SU-DHL-6 (cell line): ENCODE data around the gene AP3S1.

Source experiments
- H2AFZ ChIP-seq: fragments of 200-600 bp; sonication (generic); 2 replicates; pipeline ENCODE4 v1.6.1; 2014; ENCODE audit warnings: low read depth, mild to moderate bottlenecking, moderate library complexity, mixed read lengths, antibody characterized with exemption, low read length; ENCODE audit not compliant: severe bottlenecking
- H3F3A ChIP-seq: fragments of 200-600 bp; shearing (Covaris generic); 2 replicates; pipeline ENCODE4 v1.6.0; 2016; ENCODE audit warnings: antibody characterized with exemption, mild to moderate bottlenecking; ENCODE audit not compliant: insufficient read depth
- H3K27ac ChIP-seq: fragments of 200-600 bp; sonication (generic); 2 replicates; pipeline ENCODE4 v1.5.1; 2016; ENCODE audit warnings: low read depth, mild to moderate bottlenecking, low read length, moderate library complexity, mixed read lengths
- H3K27me3 ChIP-seq: fragments of 200-600 bp; sonication (generic), shearing (Covaris generic); 2 replicates; pipeline ENCODE4 v1.6.0; 2014; ENCODE audit warnings: mild to moderate bottlenecking, low read length
- H3K36me3 ChIP-seq: fragments of 200-600 bp; sonication (generic); 2 replicates; pipeline ENCODE4 v1.6.1; 2014; ENCODE audit warnings: mild to moderate bottlenecking, low read length, mixed read lengths
- H3K4me2 ChIP-seq: fragments of 300-600, 200-600 bp; shearing (Covaris generic), sonication (generic); 2 replicates; pipeline ENCODE4 v1.6.0; 2014; ENCODE audit warnings: low read length, low read depth, mild to moderate bottlenecking; ENCODE audit not compliant: poor library complexity, severe bottlenecking
- H3K4me3 ChIP-seq: fragments of 200-600 bp; sonication (generic); 2 replicates; pipeline ENCODE4 v1.5.1; 2014; ENCODE audit warnings: antibody characterized with exemption, low read length, mild to moderate bottlenecking, mixed read lengths; ENCODE audit not compliant: insufficient read depth, poor library complexity, severe bottlenecking
- H3K79me2 ChIP-seq: fragments of 200-600 bp; sonication (generic); 2 replicates; pipeline ENCODE4 v1.6.1; 2014; ENCODE audit warnings: mild to moderate bottlenecking, low read length, moderate library complexity; ENCODE audit not compliant: insufficient read depth
- H3K9ac ChIP-seq: fragments of 200-600 bp; sonication (generic); 2 replicates; pipeline ENCODE4 v1.7.0; 2014; ENCODE audit warnings: mild to moderate bottlenecking, low read length
- H3K9me2 ChIP-seq: fragments of 200-600 bp; sonication (generic); replicated peaks from 2 replicates; pipeline ENCODE4 v1.6.1; 2014; ENCODE audit warnings: low read length; ENCODE audit not compliant: insufficient read depth
- H3K9me3 ChIP-seq: fragments of 200-600 bp; sonication (generic); 2 replicates; pipeline ENCODE4 v1.6.1; 2014; ENCODE audit warnings: low read length, mixed read lengths; ENCODE audit not compliant: insufficient read depth
- H4K20me1 ChIP-seq: fragments of 200-600 bp; sonication (generic); 2 replicates; pipeline ENCODE4 v1.6.1; 2014; ENCODE audit warnings: low read depth, mild to moderate bottlenecking, antibody characterized with exemption, low read length, moderate library complexity, mixed read lengths
- EZH2phosphoT487 ChIP-seq: fragments of 200-600 bp; sonication (generic), shearing (Covaris generic); conservative IDR thresholded peaks from 2 replicates; pipeline ENCODE4 v1.6.1; 2018; ENCODE audit warnings: mild to moderate bottlenecking, antibody characterized with exemption, low read length, moderate library complexity, mixed read lengths
- TF ChIP-seq, protein P1 (sequence below): fragments of 200-600 bp; sonication (generic); IDR thresholded peaks from one replicate; pipeline ENCODE4 v1.5.1; 2017; ENCODE audit warnings: antibody characterized with exemption, mild to moderate bottlenecking, low read length, moderate library complexity; ENCODE audit not compliant: insufficient read depth, poor library complexity, severe bottlenecking

The AP3S1 gene

DNA sequence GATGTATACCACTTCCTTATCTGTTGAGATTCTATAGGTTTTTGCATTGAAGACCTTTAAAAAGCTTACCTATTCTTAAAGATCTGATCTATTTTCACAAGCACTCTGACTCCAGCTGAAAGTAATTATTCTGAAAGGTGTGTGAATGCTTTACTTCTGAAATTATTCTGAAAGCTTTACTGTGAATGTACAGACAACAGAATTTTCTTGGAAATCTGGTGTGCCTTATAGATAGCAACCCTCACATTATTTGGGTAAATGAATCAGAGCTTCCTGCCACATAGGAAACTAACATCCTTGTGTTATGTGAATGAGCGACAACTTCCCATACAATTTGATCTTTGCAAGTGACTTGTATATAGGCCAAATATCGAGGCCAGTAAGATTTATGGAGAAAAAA is 31.8 kb upstream of the AP3S1 start:
- Histone ChIP-seq H3K79me2 (no peaks in the 10 kb centered on the region), H3K9ac (no peak overlapping the region)
- no peak for TF ChIP-seq EZH2phosphoT487
- TF ChIP-seq, protein P1, sequence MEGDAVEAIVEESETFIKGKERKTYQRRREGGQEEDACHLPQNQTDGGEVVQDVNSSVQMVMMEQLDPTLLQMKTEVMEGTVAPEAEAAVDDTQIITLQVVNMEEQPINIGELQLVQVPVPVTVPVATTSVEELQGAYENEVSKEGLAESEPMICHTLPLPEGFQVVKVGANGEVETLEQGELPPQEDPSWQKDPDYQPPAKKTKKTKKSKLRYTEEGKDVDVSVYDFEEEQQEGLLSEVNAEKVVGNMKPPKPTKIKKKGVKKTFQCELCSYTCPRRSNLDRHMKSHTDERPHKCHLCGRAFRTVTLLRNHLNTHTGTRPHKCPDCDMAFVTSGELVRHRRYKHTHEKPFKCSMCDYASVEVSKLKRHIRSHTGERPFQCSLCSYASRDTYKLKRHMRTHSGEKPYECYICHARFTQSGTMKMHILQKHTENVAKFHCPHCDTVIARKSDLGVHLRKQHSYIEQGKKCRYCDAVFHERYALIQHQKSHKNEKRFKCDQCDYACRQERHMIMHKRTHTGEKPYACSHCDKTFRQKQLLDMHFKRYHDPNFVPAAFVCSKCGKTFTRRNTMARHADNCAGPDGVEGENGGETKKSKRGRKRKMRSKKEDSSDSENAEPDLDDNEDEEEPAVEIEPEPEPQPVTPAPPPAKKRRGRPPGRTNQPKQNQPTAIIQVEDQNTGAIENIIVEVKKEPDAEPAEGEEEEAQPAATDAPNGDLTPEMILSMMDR, result no peak

GRCh38 chr5:115810761-115811160 is 31.0 kb upstream of the AP3S1 start:
- no peak for TF ChIP-seq EZH2phosphoT487
- TF ChIP-seq, protein P1, result no peak

More for the DNA sequence above, 31.8 kb upstream of the AP3S1 start:
- no peak overlapping the region for H3K4me3 ChIP-seq
- H3K4me2 ChIP-seq, result no peak overlapping the region
- no peaks in the 10 kb centered on the region for H3K36me3 ChIP-seq
- H3K9me2 ChIP-seq, result no peaks in the 10 kb centered on the region
- H4K20me1 ChIP-seq, result no peaks in the 10 kb centered on the region
- no peak overlapping the region for H3K27ac ChIP-seq
- H3K27me3 ChIP-seq, result no peaks in the 10 kb centered on the region
- H3K9me3 ChIP-seq, result no peaks in the 10 kb centered on the region
- H3F3A ChIP-seq, result no peaks in the 10 kb centered on the region
- no peak overlapping the region for H2AFZ ChIP-seq

DNA sequence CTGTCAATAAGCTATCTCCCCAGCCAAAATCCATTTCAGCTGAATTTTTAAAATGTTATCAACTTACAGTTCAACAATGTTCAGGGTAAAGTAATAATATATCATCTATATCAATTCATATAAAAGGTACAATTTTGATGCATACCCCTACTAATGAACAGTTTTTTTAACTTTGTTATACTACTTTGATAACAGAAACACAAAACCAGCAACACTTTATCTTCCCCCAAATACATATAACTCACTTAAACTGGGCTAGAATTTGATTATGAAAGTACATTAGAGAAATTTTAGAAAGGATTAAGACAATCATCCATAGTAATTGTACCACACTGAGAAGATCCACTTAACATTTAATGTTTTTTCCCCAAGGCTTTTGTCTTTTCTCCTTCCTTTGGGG is 30.3 kb upstream of the AP3S1 start:
- Histone ChIP-seq H3K27me3 (no peaks in the 10 kb centered on the region), H3K36me3 (no peaks in the 10 kb centered on the region), H3K27ac (no peak overlapping the region), H3K79me2 (no peaks in the 10 kb centered on the region), H3K4me2 (no peak overlapping the region), H2AFZ (no peak overlapping the region), H4K20me1 (no peaks in the 10 kb centered on the region), H3K9me3 (no peaks in the 10 kb centered on the region), H3F3A (no peaks in the 10 kb centered on the region), H3K9me2 (no peaks in the 10 kb centered on the region), H3K9ac (no peak overlapping the region), H3K4me3 (no peak overlapping the region)
- TF ChIP-seq, protein P1, result no peak
- no peak for TF ChIP-seq EZH2phosphoT487

More at GRCh38 chr5:115810761-115811160, 31.0 kb upstream of the AP3S1 start:
- Histone ChIP-seq H3K36me3 (no peaks in the 10 kb centered on the region), H3K27ac (no peak overlapping the region), H3F3A (no peaks in the 10 kb centered on the region), H3K4me3 (no peak overlapping the region), H3K79me2 (no peaks in the 10 kb centered on the region), H3K9ac (no peak overlapping the region), H3K27me3 (no peaks in the 10 kb centered on the region), H3K9me3 (no peaks in the 10 kb centered on the region), H3K9me2 (no peaks in the 10 kb centered on the region), H4K20me1 (no peaks in the 10 kb centered on the region), H3K4me2 (no peak overlapping the region), H2AFZ (no peak overlapping the region)
